ENCODE measurements around the gene BMP8A. TPM values are rescaled to one million over a fixed set of nuclear protein-coding genes. Genes with fewer than 3 reads are reported as not detected.

Gene BMP8A
- polyA plus RNA-seq, 1 donor (not counting 4 experiments of a cell fraction or from before 2014, with no cell fraction given), result not detected

GRCh38 chr1:39524591-39525365 is 33.3 kb downstream of the BMP8A start:
- no peaks in the 10 kb centered on the region for H3K27me3 ChIP-seq (ENCODE audit: control insufficient read depth, extremely low read depth, insufficient read depth, low read length)
- no peak overlapping the region for H3K27ac ChIP-seq (ENCODE audit: control insufficient read depth, insufficient read depth, low read length)
- H4K20me1 ChIP-seq (ENCODE audit: control insufficient read depth, extremely low read depth, insufficient read depth, low read length), result no peaks in the 10 kb centered on the region
- H3K9ac ChIP-seq (ENCODE audit: control insufficient read depth, extremely low read depth, insufficient read depth, low read length), result no peak overlapping the region
- H3K9me1 ChIP-seq (ENCODE audit: control insufficient read depth, extremely low read depth, insufficient read depth, low read length), result no peaks in the 10 kb centered on the region
- peaks cover 9 to 17% of the 10 kb centered on the region in 2 experiments for H3K36me3 ChIP-seq (ENCODE audit: control insufficient read depth in 2 of 2, extremely low read depth in 1 of 2, insufficient read depth in 2 of 2, low read length in 2 of 2)
- H3K4me3 ChIP-seq (ENCODE audit: control insufficient read depth in 2 of 3, extremely low read depth in 1 of 3, insufficient read depth in 2 of 3, low read depth in 1 of 3, low read length in 3 of 3), result no peak overlapping the region
- H3K79me2 ChIP-seq (ENCODE audit: control insufficient read depth, insufficient read depth, low read length), result no peaks in the 10 kb centered on the region
- no peaks in the 10 kb centered on the region for H3K4me1 ChIP-seq (ENCODE audit: control insufficient read depth, extremely low read depth, insufficient read depth, low read length)
- DNase-seq (ENCODE audit: low read depth, low spot score) (no peak), FAIRE-seq (no peak)
- H2AFZ ChIP-seq (ENCODE audit: control insufficient read depth, low read length), result no peak overlapping the region
- TF ChIP-seq, protein P1, sequence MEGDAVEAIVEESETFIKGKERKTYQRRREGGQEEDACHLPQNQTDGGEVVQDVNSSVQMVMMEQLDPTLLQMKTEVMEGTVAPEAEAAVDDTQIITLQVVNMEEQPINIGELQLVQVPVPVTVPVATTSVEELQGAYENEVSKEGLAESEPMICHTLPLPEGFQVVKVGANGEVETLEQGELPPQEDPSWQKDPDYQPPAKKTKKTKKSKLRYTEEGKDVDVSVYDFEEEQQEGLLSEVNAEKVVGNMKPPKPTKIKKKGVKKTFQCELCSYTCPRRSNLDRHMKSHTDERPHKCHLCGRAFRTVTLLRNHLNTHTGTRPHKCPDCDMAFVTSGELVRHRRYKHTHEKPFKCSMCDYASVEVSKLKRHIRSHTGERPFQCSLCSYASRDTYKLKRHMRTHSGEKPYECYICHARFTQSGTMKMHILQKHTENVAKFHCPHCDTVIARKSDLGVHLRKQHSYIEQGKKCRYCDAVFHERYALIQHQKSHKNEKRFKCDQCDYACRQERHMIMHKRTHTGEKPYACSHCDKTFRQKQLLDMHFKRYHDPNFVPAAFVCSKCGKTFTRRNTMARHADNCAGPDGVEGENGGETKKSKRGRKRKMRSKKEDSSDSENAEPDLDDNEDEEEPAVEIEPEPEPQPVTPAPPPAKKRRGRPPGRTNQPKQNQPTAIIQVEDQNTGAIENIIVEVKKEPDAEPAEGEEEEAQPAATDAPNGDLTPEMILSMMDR (optimal IDR thresholded peaks at IDR 0.05 in 1 of 3, IDR thresholded peaks at IDR 0.05 in 1 of 3, conservative IDR thresholded peaks at IDR 0.05 in 1 of 3; ENCODE audit: extremely low read depth in 1 of 3, insufficient read depth in 2 of 3, low read length in 3 of 3), result no peak
- no peak for TF ChIP-seq EZH2 (IDR thresholded peaks at IDR 0.05; ENCODE audit: low read length)
- H3K4me2 ChIP-seq (ENCODE audit: control insufficient read depth, extremely low read depth, insufficient read depth, low read depth, low read length), result no peak overlapping the region
- dilution Hi-C loops (cut with MboI; ENCODE audit: extremely low pct_ligation_motif_present, low sequenced_read_pairs), result no loop called here
- no peaks in the 10 kb centered on the region for H3K9me3 ChIP-seq (ENCODE audit: control insufficient read depth, low read depth, low read length)

DNA sequence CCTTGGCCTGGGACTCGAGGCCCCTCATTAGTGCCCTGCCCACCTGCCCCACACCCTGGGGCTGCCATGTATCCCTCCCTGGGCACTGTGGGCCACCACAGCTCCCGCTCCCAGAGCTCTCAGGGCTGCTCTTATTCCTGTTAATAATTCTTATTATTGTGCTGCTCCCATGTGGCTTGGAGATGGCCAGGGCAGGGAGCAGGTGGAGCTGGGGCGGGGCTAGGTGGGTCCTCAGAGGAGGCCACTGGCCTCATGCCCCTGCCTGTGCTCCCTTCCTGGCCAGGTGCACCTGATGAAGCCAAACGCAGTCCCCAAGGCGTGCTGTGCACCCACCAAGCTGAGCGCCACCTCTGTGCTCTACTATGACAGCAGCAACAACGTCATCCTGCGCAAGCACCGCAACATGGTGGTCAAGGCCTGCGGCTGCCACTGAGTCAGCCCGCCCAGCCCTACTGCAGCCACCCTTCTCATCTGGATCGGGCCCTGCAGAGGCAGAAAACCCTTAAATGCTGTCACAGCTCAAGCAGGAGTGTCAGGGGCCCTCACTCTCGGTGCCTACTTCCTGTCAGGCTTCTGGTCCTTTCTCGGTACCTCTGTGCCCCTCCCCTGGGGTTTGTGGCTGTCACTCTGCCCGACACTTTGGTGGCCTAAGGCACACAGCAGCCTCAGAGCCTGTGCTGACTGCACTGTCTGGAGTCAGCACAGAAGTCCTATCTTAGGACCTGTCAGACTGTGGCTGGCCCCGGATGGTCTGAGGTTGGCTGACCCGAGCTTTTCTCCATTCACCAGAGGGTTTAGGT is 34.1 kb downstream of the BMP8A start:
- Histone ChIP-seq H3K9me1 (ENCODE audit: control insufficient read depth, extremely low read depth, insufficient read depth, low read length) (no peaks in the 10 kb centered on the region), H3K79me2 (ENCODE audit: control insufficient read depth, insufficient read depth, low read length) (no peaks in the 10 kb centered on the region), H3K4me1 (ENCODE audit: control insufficient read depth, extremely low read depth, insufficient read depth, low read length) (no peaks in the 10 kb centered on the region), H3K4me3 (ENCODE audit: control insufficient read depth in 2 of 3, extremely low read depth in 1 of 3, insufficient read depth in 2 of 3, low read depth in 1 of 3, low read length in 3 of 3) (no peak overlapping the region), H3K9me3 (ENCODE audit: control insufficient read depth, low read depth, low read length) (no peaks in the 10 kb centered on the region), H3K4me2 (ENCODE audit: control insufficient read depth, extremely low read depth, insufficient read depth, low read depth, low read length) (no peak overlapping the region), H3K36me3 (ENCODE audit: control insufficient read depth in 2 of 2, extremely low read depth in 1 of 2, insufficient read depth in 2 of 2, low read length in 2 of 2) (peaks cover 12 to 23% of the 10 kb centered on the region in 2 experiments), H3K27me3 (ENCODE audit: control insufficient read depth, extremely low read depth, insufficient read depth, low read length) (no peaks in the 10 kb centered on the region), H3K27ac (ENCODE audit: control insufficient read depth, insufficient read depth, low read length) (no peak overlapping the region), H3K9ac (ENCODE audit: control insufficient read depth, extremely low read depth, insufficient read depth, low read length) (no peak overlapping the region), H2AFZ (ENCODE audit: control insufficient read depth, low read length) (no peak overlapping the region), H4K20me1 (ENCODE audit: control insufficient read depth, extremely low read depth, insufficient read depth, low read length) (no peaks in the 10 kb centered on the region)
- dilution Hi-C loops (cut with MboI; ENCODE audit: extremely low pct_ligation_motif_present, low sequenced_read_pairs), result no loop called here
- no peak for FAIRE-seq
- DNase-seq (ENCODE audit: low read depth, low spot score), result no peak
- TF ChIP-seq EZH2 (IDR thresholded peaks at IDR 0.05; ENCODE audit: low read length), result no peak
- TF ChIP-seq, protein P1 (optimal IDR thresholded peaks at IDR 0.05 in 1 of 3, IDR thresholded peaks at IDR 0.05 in 1 of 3, conservative IDR thresholded peaks at IDR 0.05 in 1 of 3; ENCODE audit: extremely low read depth in 1 of 3, insufficient read depth in 2 of 3, low read length in 3 of 3), result no peak

All from keratinocyte (primary cell).